Measurements from ENCODE around the gene UBR3.

GRCh38 chr2:170044751-170045478 lies 217.7 kb downstream of the UBR3 start:
- TF ChIP-seq POLR2A (IDR thresholded peaks at IDR 0.05; ENCODE audit: low read depth, low read length), result no peak
- TF ChIP-seq CTCF (conservative IDR thresholded peaks at IDR 0.05; ENCODE audit: low read depth, low read length), result no peak
- no peak for TF ChIP-seq USF2 (IDR thresholded peaks at IDR 0.05; ENCODE audit: low read depth, low read length)
- TF ChIP-seq CEBPB (IDR thresholded peaks at IDR 0.05; ENCODE audit: low read depth, low read length), result no peak
- TF ChIP-seq FOS (IDR thresholded peaks at IDR 0.05; ENCODE audit: low read depth, low read length), result no peak
- no peak for TF ChIP-seq MAFK (IDR thresholded peaks at IDR 0.05; ENCODE audit: low read depth, low read length)
- TF ChIP-seq BHLHE40 (IDR thresholded peaks at IDR 0.05; ENCODE audit: low read depth, low read length), result no peak
- TF ChIP-seq RAD21 (IDR thresholded peaks at IDR 0.05; ENCODE audit: low read length), result no peak
- TF ChIP-seq RFX5 (IDR thresholded peaks at IDR 0.05; ENCODE audit: low read depth, low read length), result no peak
- TF ChIP-seq MAZ (IDR thresholded peaks at IDR 0.05; ENCODE audit: borderline replicate concordance, low read depth, low read length), result no peak
- TF ChIP-seq MXI1 (IDR thresholded peaks at IDR 0.05; ENCODE audit: borderline replicate concordance, low read depth, low read length), result no peak
